Immature natural killer cell (primary cell): ENCODE results near the gene METTL15. TPM values are rescaled to one million over a fixed set of nuclear protein-coding genes. Genes with fewer than 3 reads are reported as not detected.
"Not testable (repeated sequence)": the region's sequence is repeated elsewhere in the genome, so short reads cannot be mapped to it uniquely, and the experiment has no call there.

Experiments
- DNase-seq, 3 donors: peaks; one replicate each; pipeline ENCODE4 v3.0.0; 2022; ENCODE audit warnings: mixed read lengths in 1 of 3
- H3K27ac Mint-ChIP-seq, 6 donors: one replicate each; pipeline ENCODE4 v1.8.0; 2020; ENCODE audit warnings: mixed read lengths in 6 of 6, mild to moderate bottlenecking in 5 of 6, inconsistent platforms in 4 of 6, moderate library complexity in 3 of 6
- H3K27me3 Mint-ChIP-seq, 3 donors: one replicate each; pipeline ENCODE4 v1.8.0; 2020 to 2021; ENCODE audit warnings: low read depth in 3 of 3, mild to moderate bottlenecking in 3 of 3, mixed read lengths in 3 of 3, moderate library complexity in 3 of 3, inconsistent platforms in 1 of 3
- H3K36me3 Mint-ChIP-seq, 3 donors: one replicate each; pipeline ENCODE4 v1.8.0; 2020; ENCODE audit warnings: mixed read lengths in 3 of 3, inconsistent platforms in 2 of 3, mild to moderate bottlenecking in 2 of 3
- H3K4me1 Mint-ChIP-seq, 2 donors: one replicate each; pipeline ENCODE4 v1.8.0; 2020; ENCODE audit warnings: inconsistent platforms in 2 of 2, mild to moderate bottlenecking in 2 of 2, mixed read lengths in 2 of 2, moderate library complexity in 1 of 2
- H3K4me3 Mint-ChIP-seq, 5 donors: one replicate each; pipeline ENCODE4 v1.8.0; 2020; ENCODE audit warnings: mild to moderate bottlenecking in 5 of 5, mixed read lengths in 5 of 5, inconsistent platforms in 3 of 5, moderate library complexity in 3 of 5
- H3K9me3 Mint-ChIP-seq, 6 donors: one replicate each; pipeline ENCODE4 v1.8.0; 2020; ENCODE audit warnings: mild to moderate bottlenecking in 6 of 6, mixed read lengths in 6 of 6, inconsistent platforms in 4 of 6, moderate library complexity in 3 of 6
- polyA plus RNA-seq, 3 donors: library from polyadenylated mRNA; unstranded; fragments of 300-500 nt; fragmentation: Illumina TruSeq; gene quantifications; one replicate each; pipeline ENCODE4 v1.2.3, GENCODE V29; 2021

METTL15 gene
- polyA plus RNA-seq, 3 donors from 2014 or later = 5.2 to 7.4 (median 7.2) TPM

GRCh38 chr11:28169816-28170215, 61.6 kb downstream of the METTL15 start:
- Mint-ChIP-seq H3K27ac (peak overlapping the region in 2 of 6 donors; percentile 8 to 47), H3K9me3 (no peaks in the 10 kb centered on the region), H3K36me3 (peaks cover 3 to 19% (median 11%) of the 10 kb centered on the region in 3 donors), H3K4me3 (no peak overlapping the region), H3K27me3 (no peaks in the 10 kb centered on the region), H3K4me1 (peaks cover 8 to 16% of the 10 kb centered on the region in 2 donors)
- DNase-seq = no peak

DNA sequence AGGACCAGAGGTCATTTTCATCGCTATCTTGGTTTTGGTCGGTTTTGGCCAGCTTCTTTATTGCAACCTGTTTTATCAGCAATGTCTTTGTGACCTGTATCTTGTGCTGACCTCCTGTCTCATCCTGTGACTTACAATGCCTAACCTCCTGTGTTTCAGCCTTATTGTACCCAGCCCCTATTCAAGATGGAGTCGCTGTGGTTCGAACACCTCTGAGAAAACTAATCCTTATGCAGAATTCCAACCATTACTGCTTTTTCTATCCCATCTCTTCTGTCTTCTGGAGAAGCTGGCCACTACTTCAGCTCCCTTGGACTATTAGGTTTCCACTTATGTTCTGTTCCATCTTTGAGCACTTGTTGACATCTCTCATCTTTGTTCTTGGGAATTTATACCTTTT, 62.6 kb downstream of the METTL15 start:
- no peak for DNase-seq
- no peaks in the 10 kb centered on the region for H3K27me3 Mint-ChIP-seq
- H3K9me3 Mint-ChIP-seq = peaks cover 0 to 3% (median 0%) of the 10 kb centered on the region in 6 donors
- H3K36me3 Mint-ChIP-seq = peaks cover 6 to 19% (median 15%) of the 10 kb centered on the region in 3 donors
- peaks cover 8 to 16% of the 10 kb centered on the region in 2 donors for H3K4me1 Mint-ChIP-seq
- H3K4me3 Mint-ChIP-seq = no peak overlapping the region
- H3K27ac Mint-ChIP-seq = peak overlapping the region in 1 of 6 donors; percentile 31

GRCh38 chr11:28176351-28176750, 68.2 kb downstream of the METTL15 start:
- Mint-ChIP-seq H3K27me3 (no peaks in the 10 kb centered on the region), H3K27ac (no peak overlapping the region), H3K9me3 (peaks cover 0 to 3% (median 0%) of the 10 kb centered on the region in 6 donors), H3K4me3 (no peak overlapping the region), H3K4me1 (peaks cover 0 to 3% of the 10 kb centered on the region in 2 donors), H3K36me3 (peaks cover 8 to 12% (median 8%) of the 10 kb centered on the region in 3 donors)
- DNase-seq = no peak

DNA sequence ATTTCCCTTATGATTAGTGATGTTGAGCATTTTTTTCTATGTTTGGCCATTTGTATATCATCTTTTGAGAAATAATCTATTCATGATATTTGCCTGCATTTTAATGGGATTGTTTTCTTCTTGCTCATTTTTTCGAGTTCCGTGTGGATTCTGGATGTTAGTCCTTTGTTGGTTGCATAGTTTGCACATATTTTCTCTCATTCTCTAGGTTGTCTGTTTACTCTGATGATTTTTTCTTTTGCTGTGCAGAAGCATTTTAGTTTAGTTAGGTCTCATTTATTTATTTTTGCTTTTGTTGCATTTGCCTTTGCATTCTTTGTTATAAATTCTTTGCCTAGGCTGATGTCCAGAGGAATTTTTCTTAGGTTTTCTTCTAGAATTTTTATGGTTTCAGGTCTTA, 87.3 kb downstream of the METTL15 start:
- H3K4me1 Mint-ChIP-seq = no peaks in the 10 kb centered on the region
- no peak overlapping the region for H3K4me3 Mint-ChIP-seq
- H3K9me3 Mint-ChIP-seq = peaks cover 0 to 9% (median 7%) of the 10 kb centered on the region in 6 donors
- peaks cover 0 to 2% (median 1%) of the 10 kb centered on the region in 3 donors for H3K27me3 Mint-ChIP-seq
- no peak for DNase-seq
- H3K36me3 Mint-ChIP-seq = peaks cover 12 to 44% (median 31%) of the 10 kb centered on the region in 3 donors
- no peak overlapping the region for H3K27ac Mint-ChIP-seq

GRCh38 chr11:28209906-28210305, 101.7 kb downstream of the METTL15 start:
- peaks cover 10 to 35% (median 30%) of the 10 kb centered on the region in 3 donors for H3K36me3 Mint-ChIP-seq
- H3K4me3 Mint-ChIP-seq = no peak overlapping the region
- H3K4me1 Mint-ChIP-seq = peaks cover 0 to 10% of the 10 kb centered on the region in 2 donors
- no peak for DNase-seq
- no peak overlapping the region for H3K27ac Mint-ChIP-seq
- no peaks in the 10 kb centered on the region for H3K27me3 Mint-ChIP-seq
- no peaks in the 10 kb centered on the region for H3K9me3 Mint-ChIP-seq

GRCh38 chr11:28222063-28222462, 113.9 kb downstream of the METTL15 start:
- not testable (repeated sequence) for H3K27ac Mint-ChIP-seq, H3K4me3 Mint-ChIP-seq, H3K27me3 Mint-ChIP-seq, H3K9me3 Mint-ChIP-seq, DNase-seq
- H3K4me1 Mint-ChIP-seq = peaks cover 10 to 36% of the 10 kb centered on the region in 2 donors
- peaks cover 0 to 12% (median 5%) of the 10 kb centered on the region in 3 donors for H3K36me3 Mint-ChIP-seq

GRCh38 chr11:28223577-28223976, 115.4 kb downstream of the METTL15 start:
- Mint-ChIP-seq H3K27ac (no peak overlapping the region), H3K36me3 (peaks cover 0 to 4% (median 3%) of the 10 kb centered on the region in 3 donors), H3K4me1 (peaks cover 9 to 30% of the 10 kb centered on the region in 2 donors), H3K4me3 (no peak overlapping the region), H3K27me3 (no peaks in the 10 kb centered on the region), H3K9me3 (peaks cover 0 to 4% (median 0%) of the 10 kb centered on the region in 6 donors)
- DNase-seq = no peak

DNA sequence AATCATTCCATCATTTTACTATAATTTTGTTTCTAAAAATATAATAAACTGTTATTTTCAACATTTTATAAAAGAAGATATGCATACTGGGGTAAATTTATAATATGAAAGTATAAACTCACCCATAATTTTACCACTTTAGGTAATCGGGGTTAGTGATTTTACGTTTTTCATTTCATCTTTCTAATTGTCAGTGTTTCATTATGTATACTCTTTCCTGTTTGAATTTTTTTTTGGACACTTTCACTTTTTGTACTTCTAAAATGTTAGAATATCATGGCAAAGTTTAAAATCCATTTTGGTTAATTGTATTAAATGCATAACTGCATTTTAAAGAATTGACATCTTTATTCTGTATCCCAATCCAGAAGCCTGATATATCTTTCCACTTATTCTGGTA, 115.8 kb downstream of the METTL15 start:
- no peak for DNase-seq
- Mint-ChIP-seq H3K36me3 (peaks cover 0 to 4% (median 3%) of the 10 kb centered on the region in 3 donors), H3K4me3 (no peak overlapping the region), H3K27ac (no peak overlapping the region), H3K4me1 (peaks cover 8 to 27% of the 10 kb centered on the region in 2 donors), H3K27me3 (no peaks in the 10 kb centered on the region), H3K9me3 (peaks cover 0 to 4% (median 0%) of the 10 kb centered on the region in 6 donors)

- Mint-ChIP-seq H3K27ac (no peak overlapping the region), H3K9me3 (peaks cover 0 to 2% (median 0%) of the 10 kb centered on the region in 6 donors), H3K4me3 (no peak overlapping the region), H3K27me3 (no peaks in the 10 kb centered on the region), H3K36me3 (peaks cover 0 to 13% (median 7%) of the 10 kb centered on the region in 3 donors), H3K4me1 (peaks cover 1 to 11% of the 10 kb centered on the region in 2 donors)
- DNase-seq = no peak
These were observed 119.3 kb downstream of the METTL15 start for GRCh38 chr11:28227460-28227859.

DNA sequence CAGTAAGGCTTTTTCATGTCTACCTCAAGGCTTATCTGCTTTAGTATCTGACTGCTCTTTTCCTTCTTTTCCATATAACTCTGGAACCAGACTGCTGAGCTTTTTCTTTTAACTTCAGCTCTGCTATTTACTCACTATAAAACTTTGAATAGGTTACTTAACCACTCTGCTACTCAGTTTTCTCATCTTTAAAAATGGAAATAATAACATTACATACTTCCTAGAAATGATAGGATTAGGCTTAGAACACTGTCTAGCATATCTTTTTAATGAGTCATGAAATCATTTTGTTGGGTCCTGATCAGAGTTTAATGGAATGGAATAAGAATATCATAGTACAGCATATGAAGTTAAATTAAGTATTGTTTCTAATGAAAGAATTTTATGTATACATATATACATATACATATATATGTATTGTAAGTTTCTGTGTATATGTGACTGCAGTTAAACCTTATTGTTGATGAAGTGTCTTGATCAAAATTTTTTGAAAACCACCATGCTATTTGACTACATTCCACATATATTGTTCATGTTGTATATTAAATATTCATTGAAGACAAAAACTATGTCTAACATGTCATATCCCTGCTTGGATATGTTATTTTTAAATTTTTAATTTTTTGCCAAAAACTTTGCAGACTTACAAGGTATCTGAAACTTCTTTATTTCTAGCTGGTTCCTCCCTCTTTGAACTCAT, 120.2 kb downstream of the METTL15 start:
- Mint-ChIP-seq H3K4me3 (no peak overlapping the region), H3K36me3 (peaks cover 0 to 13% (median 7%) of the 10 kb centered on the region in 3 donors), H3K9me3 (peaks cover 0 to 2% (median 0%) of the 10 kb centered on the region in 6 donors), H3K27me3 (no peaks in the 10 kb centered on the region), H3K4me1 (peaks cover 1 to 11% of the 10 kb centered on the region in 2 donors), H3K27ac (no peak overlapping the region)
- no peak for DNase-seq

GRCh38 chr11:28231475-28231874, 123.3 kb downstream of the METTL15 start:
- peaks cover 0 to 2% (median 0%) of the 10 kb centered on the region in 6 donors for H3K9me3 Mint-ChIP-seq
- H3K27me3 Mint-ChIP-seq = no peaks in the 10 kb centered on the region
- no peak overlapping the region for H3K4me3 Mint-ChIP-seq
- H3K27ac Mint-ChIP-seq = no peak overlapping the region
- DNase-seq = no peak
- peaks cover 0 to 17% (median 12%) of the 10 kb centered on the region in 3 donors for H3K36me3 Mint-ChIP-seq
- peaks cover 2% of the 10 kb centered on the region in 2 donors for H3K4me1 Mint-ChIP-seq

- peaks cover 0 to 2% of the 10 kb centered on the region in 2 donors for H3K4me1 Mint-ChIP-seq
- H3K4me3 Mint-ChIP-seq = no peak overlapping the region
- H3K27me3 Mint-ChIP-seq = no peaks in the 10 kb centered on the region
- peaks cover 0 to 19% (median 15%) of the 10 kb centered on the region in 3 donors for H3K36me3 Mint-ChIP-seq
- peaks cover 0 to 4% (median 0%) of the 10 kb centered on the region in 6 donors for H3K9me3 Mint-ChIP-seq
- H3K27ac Mint-ChIP-seq = no peak overlapping the region
- DNase-seq = no peak
These were observed 124.5 kb downstream of the METTL15 start for GRCh38 chr11:28232649-28233048.

GRCh38 chr11:28241760-28242159, 133.6 kb downstream of the METTL15 start:
- H3K27me3 Mint-ChIP-seq = no peaks in the 10 kb centered on the region
- H3K36me3 Mint-ChIP-seq = peaks cover 8 to 26% (median 15%) of the 10 kb centered on the region in 3 donors
- H3K9me3 Mint-ChIP-seq = peaks cover 0 to 2% (median 0%) of the 10 kb centered on the region in 6 donors
- H3K27ac Mint-ChIP-seq = no peak overlapping the region
- DNase-seq = no peak
- no peak overlapping the region for H3K4me3 Mint-ChIP-seq
- peaks cover 8 to 11% of the 10 kb centered on the region in 2 donors for H3K4me1 Mint-ChIP-seq

- no peak for DNase-seq
- Mint-ChIP-seq H3K36me3 (peaks cover 8 to 22% (median 15%) of the 10 kb centered on the region in 3 donors), H3K27me3 (no peaks in the 10 kb centered on the region)
These were observed 134.4 kb downstream of the METTL15 start for GRCh38 chr11:28242596-28242995.

More at GRCh38 chr11:28242596-28242995, 134.4 kb downstream of the METTL15 start:
- H3K4me1 Mint-ChIP-seq = peaks cover 8 to 11% of the 10 kb centered on the region in 2 donors
- no peak overlapping the region for H3K27ac Mint-ChIP-seq
- H3K9me3 Mint-ChIP-seq = no peaks in the 10 kb centered on the region
- H3K4me3 Mint-ChIP-seq = no peak overlapping the region
